Anterior cingulate cortex (tissue), 58 donors: Measurements from ENCODE around the gene HCCS.
A peak's percentile ranks its signal among the peaks of the same experiment; 100 is the strongest.
"Not testable (repeated sequence)": the region's sequence is repeated elsewhere in the genome, so short reads cannot be mapped to it uniquely, and the experiment has no call there.

Experiments
- DNase-seq, 58 donors: peaks; one replicate each; lab custom pipeline; 2025; lab: John Stamatoyannopoulos, UW

Gene HCCS

GRCh38 chrX:11119313-11119943, 8.3 kb downstream of the HCCS start:
- DNase-seq: no peak

- not testable (repeated sequence) for DNase-seq
Measured at GRCh38 chrX:11123087-11123486, 12.0 kb downstream of the HCCS start.

GRCh38 chrX:11124112-11124511, 13.0 kb downstream of the HCCS start:
- DNase-seq: no peak

- DNase-seq: no peak
Measured at GRCh38 chrX:11125060-11125459, 13.9 kb downstream of the HCCS start.

GRCh38 chrX:11129534-11130105, 18.5 kb downstream of the HCCS start:
- no peak for DNase-seq

GRCh38 chrX:11130136-11130535, 19.0 kb downstream of the HCCS start:
- DNase-seq: no peak

GRCh38 chrX:11131146-11131545, 20.0 kb downstream of the HCCS start:
- DNase-seq: no peak

- DNase-seq: no peak
Measured at GRCh38 chrX:11135564-11136185, 24.5 kb downstream of the HCCS start.

- peak in 1 of 58 donors; percentile 13 for DNase-seq
Measured at GRCh38 chrX:11137543-11138139, 26.5 kb downstream of the HCCS start.

- peak in 3 of 58 donors; percentile 0 to 10 (median 4) for DNase-seq
Measured at GRCh38 chrX:11138498-11139390, 27.6 kb downstream of the HCCS start.

GRCh38 chrX:11143931-11144678, 33.0 kb downstream of the HCCS start:
- peak in 47 of 58 donors; percentile 0 to 78 (median 12) for DNase-seq

- DNase-seq: no peak
Measured at GRCh38 chrX:11146411-11146810, 35.3 kb downstream of the HCCS start.

- DNase-seq: no peak
Measured at GRCh38 chrX:11148401-11148800, 37.3 kb downstream of the HCCS start.

GRCh38 chrX:11151799-11152559, 40.8 kb downstream of the HCCS start:
- DNase-seq: no peak

GRCh38 chrX:11159149-11159548, 48.0 kb downstream of the HCCS start:
- DNase-seq: no peak

- DNase-seq: no peak
Measured at GRCh38 chrX:11164433-11164832, 53.3 kb downstream of the HCCS start.

GRCh38 chrX:11171956-11172355, 60.8 kb downstream of the HCCS start:
- DNase-seq: no peak

- no peak for DNase-seq
Measured at GRCh38 chrX:11172415-11172814, 61.3 kb downstream of the HCCS start.
